NCI-H446 (cell line): ENCODE measurements around the gene ACVR1B.
"Not testable (repeated sequence)": the region's sequence is repeated elsewhere in the genome, so short reads cannot be mapped to it uniquely, and the experiment has no call there.

Experiments
- DNase-seq, 2 experiments: peaks; one replicate each; lab custom pipeline; 2025; lab: John Stamatoyannopoulos, UW

The ACVR1B gene

DNA sequence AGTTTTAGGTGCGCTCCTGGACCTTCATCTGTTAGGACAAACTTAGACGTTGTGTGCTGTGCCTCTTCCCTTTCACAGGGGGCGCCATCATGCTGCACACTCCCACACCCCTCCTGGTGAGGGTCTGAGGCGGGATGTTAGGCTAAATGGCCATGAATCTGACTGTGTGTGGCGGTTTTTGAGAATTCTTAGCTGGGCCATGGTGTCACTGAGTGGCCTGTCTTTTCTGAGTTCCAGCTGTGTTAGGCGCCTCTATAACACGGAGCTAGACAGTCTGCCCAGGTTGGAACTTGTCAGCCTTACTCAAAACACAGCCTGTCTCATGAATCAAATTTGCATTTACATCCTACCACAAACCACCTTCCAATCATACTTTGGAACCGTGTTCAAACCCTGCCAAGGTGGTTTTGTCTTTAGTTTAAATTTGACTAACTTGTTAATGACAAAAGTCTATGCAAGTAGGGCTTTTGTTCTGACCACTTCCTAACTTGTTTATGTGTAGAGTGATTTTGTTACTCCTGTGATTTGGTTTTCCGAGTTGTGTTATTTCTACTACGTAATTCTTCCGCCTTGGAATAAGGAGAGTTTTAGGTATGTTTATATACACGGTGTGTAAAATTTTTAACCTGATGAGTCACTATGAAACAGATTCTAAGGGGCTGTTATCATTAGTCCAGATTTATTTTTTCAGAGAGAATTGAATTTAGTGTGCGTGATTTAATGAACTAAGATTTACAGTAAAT is 19.6 kb downstream of the ACVR1B start:
- DNase-seq, result no peak

DNA sequence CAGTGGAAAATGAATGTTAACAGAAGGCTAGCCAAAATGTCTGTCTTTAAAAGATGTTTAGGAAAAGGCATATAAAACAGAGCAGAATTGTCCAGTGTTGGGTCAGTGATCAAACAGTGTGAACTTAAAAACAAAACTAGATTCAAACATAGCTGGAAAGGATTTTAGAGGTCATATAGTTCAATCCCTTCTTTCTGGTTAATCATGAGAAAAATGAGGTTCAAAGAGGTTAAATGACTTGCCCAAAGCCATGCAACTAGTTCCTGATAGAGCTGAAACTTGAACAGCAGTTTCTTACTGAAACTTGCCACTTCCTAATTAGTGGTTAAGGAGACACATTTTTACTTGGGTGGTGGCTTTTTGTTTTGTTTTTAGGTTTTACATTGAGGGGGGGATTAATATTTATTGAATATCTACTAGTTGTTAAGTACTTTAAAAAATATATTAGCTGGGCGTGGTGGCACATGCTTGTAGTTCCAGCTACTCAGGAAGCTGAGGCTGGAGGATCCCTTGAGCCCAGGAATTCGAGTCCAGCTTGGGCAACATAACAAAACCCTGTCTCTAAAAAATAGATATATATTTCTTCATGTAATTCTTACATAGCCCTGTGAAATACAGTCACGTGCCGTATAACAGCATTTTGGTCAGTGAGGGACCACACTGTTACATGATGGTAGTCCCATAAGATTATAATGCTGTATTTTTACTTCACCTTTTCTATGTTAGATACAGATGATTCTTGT is 20.4 kb downstream of the ACVR1B start:
- DNase-seq, result no peak

DNA sequence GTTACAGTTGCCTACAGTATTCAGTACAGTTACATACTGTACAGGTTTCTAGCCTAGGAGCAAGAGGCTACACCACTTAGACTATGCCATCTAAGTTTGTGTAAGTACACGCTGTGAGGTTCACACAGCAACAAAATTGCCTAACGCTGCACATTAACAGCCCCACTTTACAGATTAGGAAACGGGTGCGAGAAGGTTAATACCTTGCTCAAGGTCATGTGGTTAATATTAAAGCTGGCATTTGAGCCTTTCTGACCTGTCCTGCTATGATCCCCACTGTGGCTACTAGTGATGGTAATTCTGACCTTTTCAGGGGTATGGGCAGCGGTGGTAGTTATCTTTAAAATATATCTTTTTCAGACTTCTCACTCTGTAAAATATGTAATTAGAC is 20.9 kb downstream of the ACVR1B start:
- DNase-seq, result no peak

DNA sequence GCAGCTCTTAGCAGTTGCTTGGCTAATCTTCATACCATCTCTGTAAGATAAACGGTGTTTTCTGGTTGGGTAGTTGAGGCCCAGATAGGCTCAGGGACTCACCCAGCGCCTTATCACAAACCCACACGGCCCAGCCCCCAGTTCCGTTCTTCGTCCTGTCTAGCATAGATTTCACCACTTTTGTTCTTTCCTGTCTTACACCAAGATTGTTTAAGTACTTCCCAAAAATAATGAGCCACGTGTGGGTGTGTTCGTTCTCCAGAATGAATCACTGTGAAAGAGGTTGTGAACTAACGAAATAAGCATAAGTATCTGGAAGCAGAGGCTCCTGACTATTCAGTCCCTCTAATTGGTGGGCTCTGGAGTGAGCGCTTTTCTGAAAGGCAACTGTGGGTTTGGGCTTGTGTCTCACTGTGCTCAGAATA is 21.4 kb downstream of the ACVR1B start:
- DNase-seq, result no peak

DNA sequence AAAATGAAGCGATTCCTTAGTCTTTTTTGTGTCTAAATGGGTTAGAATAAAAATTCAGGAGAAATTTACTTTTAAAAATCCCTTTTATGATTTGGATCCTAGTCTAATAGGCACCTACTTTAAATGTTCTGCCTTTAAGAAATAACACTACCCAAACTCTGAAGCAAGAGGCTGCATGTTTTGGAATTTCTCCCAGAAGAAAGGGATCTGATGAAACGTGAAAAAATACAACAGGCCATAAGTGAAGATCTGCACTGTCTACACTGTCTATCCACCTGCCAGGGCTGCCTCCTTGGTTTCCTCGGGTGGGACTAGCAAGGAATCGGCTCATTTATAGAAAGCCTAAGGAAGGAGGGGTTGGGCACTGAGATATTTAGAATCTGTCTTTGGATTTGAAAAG is 22.1 kb downstream of the ACVR1B start:
- no peak for DNase-seq

DNA sequence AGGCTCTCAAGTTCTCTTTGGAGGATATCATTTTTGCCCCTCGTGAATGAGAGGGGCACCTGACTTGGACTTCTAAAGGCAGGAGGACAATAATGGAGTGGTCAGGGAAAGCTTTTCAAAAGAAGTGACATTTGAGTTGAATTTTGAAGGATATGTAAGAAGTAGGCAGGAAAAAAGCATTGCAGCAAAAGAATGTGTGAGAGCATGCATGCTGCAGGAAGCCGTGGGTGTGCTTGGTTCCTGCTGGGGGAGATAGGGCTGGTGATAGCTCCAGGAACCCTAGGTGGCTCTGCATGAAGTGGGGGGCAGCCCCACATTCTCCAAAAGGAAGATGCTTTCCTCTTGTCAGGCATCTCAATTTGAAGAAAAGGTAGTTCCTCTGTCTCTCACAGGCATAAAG is 23.1 kb downstream of the ACVR1B start:
- no peak for DNase-seq

DNA sequence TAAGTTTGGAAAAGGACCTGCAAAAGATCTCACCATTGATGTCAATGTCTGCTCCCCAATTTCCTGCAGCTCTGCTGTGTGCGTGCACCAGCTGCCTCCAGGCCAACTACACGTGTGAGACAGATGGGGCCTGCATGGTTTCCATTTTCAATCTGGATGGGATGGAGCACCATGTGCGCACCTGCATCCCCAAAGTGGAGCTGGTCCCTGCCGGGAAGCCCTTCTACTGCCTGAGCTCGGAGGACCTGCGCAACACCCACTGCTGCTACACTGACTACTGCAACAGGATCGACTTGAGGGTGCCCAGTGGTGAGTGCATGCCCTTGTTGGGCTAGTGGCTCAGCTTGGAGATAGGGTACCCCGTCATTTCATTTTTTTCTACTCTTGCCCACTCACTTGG is 23.7 kb downstream of the ACVR1B start:
- no peak for DNase-seq

DNA sequence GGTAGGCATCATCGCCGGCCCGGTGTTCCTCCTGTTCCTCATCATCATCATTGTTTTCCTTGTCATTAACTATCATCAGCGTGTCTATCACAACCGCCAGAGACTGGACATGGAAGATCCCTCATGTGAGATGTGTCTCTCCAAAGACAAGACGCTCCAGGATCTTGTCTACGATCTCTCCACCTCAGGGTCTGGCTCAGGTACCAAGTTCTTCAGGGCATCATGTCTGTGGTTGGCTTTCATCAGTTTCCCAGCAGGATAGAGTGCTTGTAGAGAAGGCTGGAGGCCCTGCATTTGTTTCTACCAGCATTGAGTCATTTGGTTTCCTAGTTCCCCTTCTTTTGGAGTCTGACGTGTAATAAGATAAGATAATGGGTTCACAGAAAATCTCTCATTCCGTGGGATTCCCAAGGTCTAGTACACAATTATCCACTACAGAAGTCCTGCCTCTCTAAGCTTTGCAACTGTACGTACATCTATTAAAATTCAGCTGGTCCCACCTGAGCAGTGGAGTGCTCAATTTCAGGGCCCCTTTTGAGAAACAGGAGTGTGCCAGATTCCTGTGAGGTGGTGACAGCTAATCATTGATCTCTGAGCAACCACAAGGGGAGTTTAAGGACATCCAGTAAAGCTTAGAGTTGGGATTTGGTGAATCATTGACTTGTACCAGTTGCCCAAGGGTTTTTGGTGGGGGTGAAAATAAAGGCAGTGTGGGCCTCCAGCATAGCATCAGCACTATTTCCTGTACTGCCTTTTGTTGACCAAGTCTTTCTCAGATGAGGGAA is 25.1 kb downstream of the ACVR1B start:
- DNase-seq, result no peak

DNA sequence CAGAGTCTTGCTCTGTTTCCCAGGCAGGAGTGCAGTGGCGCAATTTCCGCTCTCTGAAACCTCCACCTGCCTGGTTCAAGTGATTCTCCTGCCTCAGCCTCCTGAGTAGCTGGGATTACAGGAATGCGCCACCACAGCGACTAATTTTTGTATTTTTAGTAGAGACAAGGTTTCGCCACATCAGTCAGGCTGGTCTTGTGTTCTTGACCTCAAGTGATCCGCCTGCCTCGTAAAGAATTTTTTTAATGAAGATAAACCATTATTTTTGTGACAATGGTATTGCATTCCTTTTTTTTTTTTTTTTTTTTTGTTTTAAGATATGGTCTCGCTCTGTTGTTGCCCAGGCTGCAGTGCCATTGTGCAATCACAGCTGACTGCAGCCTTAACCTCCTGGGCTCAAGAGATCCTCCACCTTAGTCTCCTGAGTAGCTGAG is 25.8 kb downstream of the ACVR1B start:
- DNase-seq, result no peak

DNA sequence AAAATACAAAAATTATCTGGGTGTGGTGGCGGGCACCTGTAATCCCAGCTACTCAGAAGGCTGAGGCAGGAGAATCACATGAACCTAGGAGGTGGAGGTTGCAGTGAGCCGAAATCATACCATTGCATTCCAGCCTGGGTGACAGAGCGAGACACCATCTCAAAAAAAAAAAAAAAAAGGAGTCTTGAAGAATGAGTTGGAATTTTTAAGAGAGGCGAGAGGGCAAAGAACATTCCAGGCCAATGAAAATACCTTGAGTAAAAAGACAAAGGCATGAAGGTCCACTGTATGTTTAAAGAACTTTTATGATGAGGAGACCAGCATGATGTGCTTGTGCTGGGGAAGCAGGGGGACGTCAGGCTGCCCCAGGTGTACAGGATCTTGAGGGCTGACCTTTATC is 27.8 kb downstream of the ACVR1B start:
- not testable (repeated sequence) for DNase-seq

DNA sequence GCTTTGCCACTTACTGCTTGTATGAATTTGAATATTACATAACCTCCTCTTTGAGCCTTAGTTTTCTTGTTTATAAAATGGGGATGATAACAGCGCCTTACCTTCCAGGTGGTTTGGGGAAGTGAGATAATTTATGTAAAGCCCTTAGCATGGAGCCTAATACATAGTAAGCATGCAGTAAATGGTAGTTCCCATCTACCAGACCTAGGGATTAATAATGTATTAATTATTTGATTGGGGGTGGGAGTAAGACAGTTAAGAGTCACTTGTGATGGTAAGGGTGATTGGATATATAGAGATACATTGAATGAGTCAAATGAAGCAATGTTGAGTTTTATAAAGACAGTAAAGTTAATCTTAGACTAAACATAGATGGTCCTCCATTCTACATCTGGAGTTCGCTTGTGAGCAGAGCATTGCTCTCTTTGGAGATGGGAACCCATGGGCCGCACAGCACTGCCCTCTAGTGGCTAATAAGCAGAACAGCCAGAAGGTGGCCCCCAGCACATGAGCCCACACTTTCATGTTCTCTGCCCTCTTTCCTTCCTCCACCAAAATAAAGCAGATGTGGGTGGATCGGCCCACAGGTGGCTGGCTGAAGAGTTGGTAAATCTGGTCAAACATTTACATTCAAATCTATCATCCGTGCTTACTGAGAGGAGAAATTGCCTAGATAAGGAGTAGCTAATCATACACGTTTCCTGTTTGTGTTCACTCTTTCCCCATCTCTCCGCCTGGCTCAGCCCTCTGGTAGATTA is 28.7 kb downstream of the ACVR1B start:
- DNase-seq, result peak; percentile 22 to 60

DNA sequence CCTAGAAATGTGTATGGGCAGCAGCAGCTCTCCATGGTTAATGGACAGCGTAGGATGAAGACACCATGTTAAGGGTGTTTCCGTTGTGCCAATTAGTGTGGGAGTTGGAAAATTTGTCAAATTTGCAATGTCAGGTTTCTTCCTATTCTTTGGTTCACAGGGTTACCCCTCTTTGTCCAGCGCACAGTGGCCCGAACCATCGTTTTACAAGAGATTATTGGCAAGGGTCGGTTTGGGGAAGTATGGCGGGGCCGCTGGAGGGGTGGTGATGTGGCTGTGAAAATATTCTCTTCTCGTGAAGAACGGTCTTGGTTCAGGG is 29.3 kb downstream of the ACVR1B start:
- no peak for DNase-seq

DNA sequence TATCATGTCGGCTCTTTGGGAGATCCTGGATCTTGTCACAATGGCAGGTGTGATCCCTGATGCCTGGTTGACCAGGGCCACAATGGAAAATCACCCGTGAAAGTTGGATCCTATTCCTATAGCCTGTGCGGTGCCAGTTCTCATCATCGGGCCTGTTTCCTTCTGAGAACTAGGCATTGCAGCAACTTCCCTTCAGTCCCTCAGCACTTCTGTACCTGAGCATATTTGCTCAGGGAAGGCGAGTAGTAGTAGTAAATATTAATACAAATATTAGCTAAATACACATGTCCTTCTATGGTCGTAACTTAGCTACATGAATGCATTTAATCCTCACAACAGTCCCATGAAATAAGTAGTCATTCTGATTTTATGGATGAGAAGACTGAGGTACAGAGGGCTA is 33.2 kb downstream of the ACVR1B start:
- DNase-seq, result no peak

DNA sequence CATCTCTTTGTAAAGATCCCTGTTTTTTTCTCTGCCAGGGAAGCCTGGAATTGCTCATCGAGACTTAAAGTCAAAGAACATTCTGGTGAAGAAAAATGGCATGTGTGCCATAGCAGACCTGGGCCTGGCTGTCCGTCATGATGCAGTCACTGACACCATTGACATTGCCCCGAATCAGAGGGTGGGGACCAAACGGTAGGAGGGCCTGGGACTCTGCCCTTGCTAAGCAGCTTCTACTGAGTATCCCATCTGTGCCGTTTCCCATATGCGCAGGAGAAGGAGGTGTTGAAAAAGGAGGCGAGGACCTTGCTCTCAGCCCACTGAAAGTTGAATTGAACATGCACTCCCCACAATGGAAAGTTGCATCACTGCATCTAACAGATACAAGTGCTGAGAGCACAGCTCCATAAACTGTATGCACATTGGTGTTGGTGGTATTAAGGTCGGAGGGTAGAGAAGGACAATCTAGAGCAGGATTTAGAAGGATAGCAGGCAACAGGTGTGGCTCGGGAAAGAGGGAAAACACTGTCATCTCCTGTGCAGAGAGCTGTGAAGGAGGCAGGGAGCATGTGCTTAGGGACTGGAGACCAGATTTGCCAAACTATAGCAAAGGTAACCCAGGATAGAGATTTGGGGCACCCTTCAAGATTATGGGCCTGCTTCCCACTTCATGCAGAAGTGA is 33.8 kb downstream of the ACVR1B start:
- DNase-seq, result no peak

DNA sequence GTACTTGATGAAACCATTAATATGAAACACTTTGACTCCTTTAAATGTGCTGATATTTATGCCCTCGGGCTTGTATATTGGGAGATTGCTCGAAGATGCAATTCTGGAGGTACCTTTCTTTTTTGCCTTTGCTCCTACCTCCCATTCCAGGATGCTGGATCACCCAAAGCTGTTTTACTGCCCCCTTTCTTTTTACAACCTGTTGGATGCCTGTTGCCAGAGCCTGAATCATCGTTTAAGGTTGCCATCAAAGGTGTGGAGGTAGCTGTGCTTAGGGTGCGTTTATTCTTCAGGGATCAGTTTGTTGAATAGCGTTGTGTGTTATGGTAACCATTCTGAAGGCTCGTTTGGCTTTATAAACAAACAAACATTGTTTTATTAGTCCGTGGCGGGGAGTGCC is 35.3 kb downstream of the ACVR1B start:
- DNase-seq, result no peak

DNA sequence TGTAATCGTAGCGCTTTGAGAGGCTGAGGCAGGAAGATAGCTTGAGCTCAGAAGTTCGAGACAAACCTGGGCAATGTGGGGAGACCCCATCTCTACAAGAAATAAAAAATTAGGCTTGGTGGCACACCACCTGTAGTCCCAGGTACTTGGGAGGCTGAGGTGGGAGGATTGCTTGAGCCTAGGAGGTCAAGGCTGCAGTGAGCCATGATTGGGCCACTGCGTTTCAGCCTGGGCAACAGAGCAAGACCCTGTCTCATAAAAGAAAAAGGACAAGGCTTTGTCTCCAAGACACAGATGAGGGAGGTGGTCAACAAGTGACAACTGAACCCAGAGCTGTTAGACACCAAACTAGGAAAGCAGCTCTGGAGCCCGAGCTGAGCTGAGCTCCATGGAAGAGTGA is 40.7 kb downstream of the ACVR1B start:
- no peak for DNase-seq

DNA sequence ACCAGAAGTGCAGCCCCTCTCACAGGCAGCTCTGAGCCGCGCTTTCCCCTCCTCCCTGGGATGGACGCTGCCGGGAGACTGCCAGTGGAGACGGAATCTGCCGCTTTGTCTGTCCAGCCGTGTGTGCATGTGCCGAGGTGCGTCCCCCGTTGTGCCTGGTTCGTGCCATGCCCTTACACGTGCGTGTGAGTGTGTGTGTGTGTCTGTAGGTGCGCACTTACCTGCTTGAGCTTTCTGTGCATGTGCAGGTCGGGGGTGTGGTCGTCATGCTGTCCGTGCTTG is 43.0 kb downstream of the ACVR1B start:
- no peak for DNase-seq

DNA sequence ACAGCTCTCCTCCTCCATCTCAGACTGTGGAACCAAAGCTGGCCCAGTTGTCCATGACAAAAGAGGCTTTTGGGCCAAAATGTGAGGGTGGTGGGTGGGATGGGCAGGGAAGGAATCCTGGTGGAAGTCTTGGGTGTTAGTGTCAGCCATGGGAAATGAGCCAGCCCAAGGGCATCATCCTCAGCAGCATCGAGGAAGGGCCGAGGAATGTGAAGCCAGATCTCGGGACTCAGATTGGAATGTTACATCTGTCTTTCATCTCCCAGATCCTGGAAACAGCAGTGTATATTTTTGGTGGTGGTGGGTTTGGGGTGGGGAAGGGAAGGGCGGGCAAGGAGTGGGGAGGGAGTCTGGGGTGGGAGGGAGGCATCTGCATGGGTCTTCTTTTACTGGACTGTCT is 43.5 kb downstream of the ACVR1B start:
- no peak for DNase-seq

DNA sequence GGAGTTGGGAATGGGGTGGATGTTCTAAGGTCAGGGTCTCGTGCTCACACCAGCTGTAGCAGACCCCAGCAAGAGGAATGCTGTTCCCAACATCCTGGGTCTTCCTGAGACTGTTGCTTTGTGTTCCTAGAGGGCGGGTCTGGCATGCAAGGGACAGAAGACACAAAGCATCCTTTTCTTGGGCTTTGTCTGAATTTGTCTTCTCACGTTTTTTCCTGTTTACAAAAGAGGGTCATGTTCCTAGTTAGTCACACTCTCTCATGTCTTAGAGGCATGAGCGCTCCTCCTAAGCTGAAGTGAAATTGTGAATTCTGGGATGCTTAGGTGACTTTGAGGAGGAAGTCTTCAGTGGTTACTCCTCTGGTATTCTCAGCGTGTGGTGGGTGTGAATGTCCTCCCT is 45.6 kb downstream of the ACVR1B start:
- DNase-seq, result no peak

DNA sequence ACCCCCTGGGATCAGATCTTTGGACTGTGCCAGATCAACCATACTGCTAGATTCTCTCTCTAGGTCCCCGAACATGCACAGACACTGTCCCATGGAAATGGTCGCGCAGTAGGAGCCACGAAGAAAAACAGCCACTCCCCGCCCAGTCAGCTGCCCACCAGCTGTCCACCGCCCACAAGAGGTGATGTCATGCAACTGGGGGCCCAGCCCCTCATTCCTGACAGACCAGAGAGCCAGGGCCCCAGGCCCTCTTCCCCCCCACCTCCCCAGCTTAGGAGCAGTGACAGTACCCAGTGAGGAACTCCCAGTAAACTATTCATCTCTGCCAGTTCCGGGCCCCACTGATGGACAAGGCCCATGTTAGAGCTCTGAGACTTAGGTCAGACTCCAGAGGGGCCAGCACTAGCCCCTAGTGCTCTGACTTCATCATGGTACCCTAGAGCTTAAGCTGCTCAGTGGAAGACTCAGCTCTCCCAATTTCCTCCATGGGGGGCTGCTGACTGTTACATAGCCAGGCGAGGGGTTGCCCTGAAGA is 51.6 kb downstream of the ACVR1B start:
- DNase-seq, result no peak

DNA sequence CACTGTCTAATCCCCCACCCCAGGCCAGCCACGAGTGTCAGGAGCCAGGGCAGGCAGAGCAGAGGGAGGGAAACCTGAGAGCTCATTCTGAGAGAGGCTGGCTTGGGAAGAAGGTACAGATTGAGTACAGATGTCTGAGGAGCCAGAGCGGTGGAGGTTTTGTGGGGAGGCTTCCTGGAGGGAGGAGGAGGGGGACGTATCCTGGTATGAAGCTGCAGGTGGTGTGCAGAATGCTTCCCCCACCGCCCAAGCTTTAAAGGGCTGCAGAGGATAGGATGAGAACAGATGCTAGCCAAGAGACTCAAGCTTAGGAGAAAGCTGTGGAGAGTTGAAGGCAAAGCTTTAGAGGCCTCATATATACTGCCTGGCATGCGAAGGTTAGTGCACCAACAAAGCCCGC is 52.1 kb downstream of the ACVR1B start:
- DNase-seq, result no peak
